Activated CD8-positive, alpha-beta memory T cell treated with anti-CD3 and anti-CD28 coated beads, Interleukin-2, amount 10 ng/mL, durations not matched to agents 7 days and 5 days (primary cell): ENCODE measurements around the gene ZNF275. TPM values are rescaled to one million over a fixed set of nuclear protein-coding genes. Genes with fewer than 3 reads are reported as not detected.

Source experiments
- ATAC-seq: fragments of 150-1000 bp; cut with Tn5 transposase; one replicate; pipeline ENCODE4 v1.10.0; 2021; ENCODE audit warnings: moderate library complexity
- CTCF ChIA-PET: fragments of 350-600 bp; sonication (Branson Sonifier 250); formaldehyde crosslinking; loops from one replicate; lab custom pipeline; 2021; ENCODE audit warnings: antibody characterized with exemption; lab: Charles Lee
- DNase-seq: peaks from one replicate; pipeline ENCODE4 v3.0.0-alpha.2; 2020
- H3K27ac Mint-ChIP-seq: one replicate; pipeline ENCODE4 v1.8.0; 2021; ENCODE audit warnings: mild to moderate bottlenecking, mixed read lengths
- H3K27me3 Mint-ChIP-seq: one replicate; pipeline ENCODE4 v1.8.0; 2021; ENCODE audit warnings: mixed read lengths
- H3K36me3 Mint-ChIP-seq: one replicate; pipeline ENCODE4 v1.8.0; 2021; ENCODE audit warnings: mild to moderate bottlenecking, mixed read lengths
- H3K4me1 Mint-ChIP-seq: one replicate; pipeline ENCODE4 v1.8.0; 2021; ENCODE audit warnings: mixed read lengths
- H3K4me3 Mint-ChIP-seq: one replicate; pipeline ENCODE4 v1.8.0; 2021; ENCODE audit warnings: mild to moderate bottlenecking, moderate library complexity, mixed read lengths
- H3K9me3 Mint-ChIP-seq: one replicate; pipeline ENCODE4 v1.8.0; 2022; ENCODE audit warnings: low read depth, mixed read lengths
- total RNA-seq, 2 experiments: library from RNA; stranded (reverse); gene quantifications; one replicate each; pipeline ENCODE4 v1.2.3, GENCODE V29; 2021

ZNF275 gene
- total RNA-seq, 2 experiments from 2014 or later = 11.8 to 11.9 TPM

DNA sequence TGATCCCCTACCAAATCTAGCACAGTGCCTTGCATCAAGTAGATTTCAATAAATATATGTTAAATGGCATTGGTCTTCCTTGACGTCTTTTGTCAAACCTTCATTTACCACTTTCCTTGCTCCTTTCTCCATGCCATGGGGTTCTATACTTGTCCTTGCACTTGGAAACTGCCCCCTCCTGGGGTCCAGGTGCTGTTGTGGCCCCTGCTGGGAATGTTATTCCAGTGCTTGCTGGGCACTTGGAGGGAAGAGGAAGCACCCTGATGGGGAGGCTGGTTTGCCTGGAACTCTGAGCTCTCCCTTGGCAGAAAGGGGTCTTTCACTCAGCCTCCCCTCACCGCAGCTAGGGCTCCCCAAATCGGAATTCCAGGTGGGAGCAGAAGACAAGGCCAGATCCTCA, 18.9 kb downstream of the ZNF275 start:
- Mint-ChIP-seq H3K4me3 (no peak overlapping the region), H3K27me3 (no peaks in the 10 kb centered on the region), H3K27ac (no peak overlapping the region), H3K36me3 (peaks cover 20% of the 10 kb centered on the region), H3K9me3 (no peaks in the 10 kb centered on the region), H3K4me1 (peaks cover 15% of the 10 kb centered on the region)
- ATAC-seq (no peak), DNase-seq (no peak)
- CTCF ChIA-PET = no interaction called here

DNA sequence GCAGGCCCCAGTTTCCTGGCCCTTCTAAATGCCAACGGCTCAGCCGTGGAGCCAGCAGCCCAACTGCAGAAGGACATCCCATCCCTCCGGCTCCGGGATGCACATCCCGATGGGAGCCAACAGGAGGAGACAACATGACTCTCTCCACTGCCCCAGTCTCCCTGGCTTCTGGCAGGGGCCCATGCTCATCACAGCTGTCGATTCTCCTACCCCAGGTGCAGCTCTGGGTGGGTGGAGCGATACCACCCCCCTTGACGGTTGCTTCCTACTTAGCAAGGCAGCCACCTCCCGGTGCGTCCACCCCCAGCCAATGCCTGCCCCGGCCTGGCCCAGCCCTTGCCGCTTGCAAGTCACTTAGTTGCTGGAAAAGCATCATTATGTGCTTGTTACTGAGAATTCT, 19.5 kb downstream of the ZNF275 start:
- H3K4me3 Mint-ChIP-seq = no peak overlapping the region
- CTCF ChIA-PET = no interaction called here
- ATAC-seq (no peak), DNase-seq (no peak)
- H3K4me1 Mint-ChIP-seq = peaks cover 11% of the 10 kb centered on the region
- H3K27me3 Mint-ChIP-seq = no peaks in the 10 kb centered on the region
- no peaks in the 10 kb centered on the region for H3K9me3 Mint-ChIP-seq
- no peak overlapping the region for H3K27ac Mint-ChIP-seq
- peaks cover 16% of the 10 kb centered on the region for H3K36me3 Mint-ChIP-seq

DNA sequence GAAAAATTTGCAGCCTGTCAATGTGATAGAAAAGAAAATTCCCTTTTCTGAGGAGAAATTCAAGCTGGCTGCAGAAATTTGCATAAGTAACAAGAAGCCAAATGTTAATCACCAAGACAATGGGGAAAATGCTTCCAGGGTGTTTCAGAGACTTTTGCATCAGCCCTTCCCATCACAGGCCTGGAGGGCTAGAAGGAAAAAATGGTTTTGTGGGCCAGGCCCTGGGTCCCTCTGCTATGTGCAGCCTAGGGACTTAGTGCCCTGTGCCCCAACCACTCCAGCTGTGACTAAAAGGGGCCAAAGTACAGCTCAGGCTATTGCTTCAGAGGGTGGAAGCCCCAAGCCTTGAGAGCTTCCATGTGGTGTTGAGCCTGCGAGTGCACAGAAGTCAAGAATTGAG, 23.9 kb downstream of the ZNF275 start:
- DNase-seq = no peak
- Mint-ChIP-seq H3K27me3 (no peaks in the 10 kb centered on the region), H3K4me3 (no peak overlapping the region), H3K4me1 (no peaks in the 10 kb centered on the region), H3K9me3 (no peaks in the 10 kb centered on the region), H3K36me3 (peaks cover 1% of the 10 kb centered on the region), H3K27ac (no peak overlapping the region)
- ATAC-seq = no peak
- CTCF ChIA-PET = no interaction called here

DNA sequence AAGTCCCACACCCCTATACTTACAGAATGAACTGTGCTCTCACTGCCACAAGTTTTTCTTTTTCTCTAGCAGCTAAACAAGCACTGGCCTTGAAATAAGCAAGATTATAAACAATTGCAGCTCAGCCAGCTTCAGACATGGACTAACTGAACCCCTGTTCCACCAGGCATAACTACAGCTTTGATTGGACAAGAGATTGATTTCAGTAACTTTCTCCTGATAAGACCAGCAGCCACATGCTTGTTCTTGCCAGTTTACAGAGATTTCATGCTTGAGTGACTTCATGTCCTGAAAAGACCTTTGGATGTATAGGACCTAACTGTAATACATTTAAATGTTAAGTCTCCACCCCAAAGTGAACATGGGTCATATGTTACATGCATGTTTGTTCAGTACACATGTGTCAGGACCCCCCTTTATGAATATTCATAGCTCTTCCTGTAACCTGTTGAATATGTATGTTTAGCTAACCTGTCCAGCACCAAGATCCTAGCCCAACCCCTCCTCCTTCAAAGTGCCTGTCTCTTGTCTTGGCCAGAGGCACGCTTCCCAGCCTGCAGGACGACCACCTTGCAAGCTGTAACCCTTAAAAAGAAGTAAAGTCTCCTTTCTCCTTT, 27.9 kb downstream of the ZNF275 start:
- Mint-ChIP-seq H3K4me3 (no peak overlapping the region), H3K4me1 (peaks cover 3% of the 10 kb centered on the region), H3K36me3 (peaks cover 1% of the 10 kb centered on the region), H3K27me3 (peaks cover 3% of the 10 kb centered on the region), H3K9me3 (no peaks in the 10 kb centered on the region), H3K27ac (no peak overlapping the region)
- ATAC-seq = no peak
- CTCF ChIA-PET = no interaction called here
- no peak for DNase-seq

DNA sequence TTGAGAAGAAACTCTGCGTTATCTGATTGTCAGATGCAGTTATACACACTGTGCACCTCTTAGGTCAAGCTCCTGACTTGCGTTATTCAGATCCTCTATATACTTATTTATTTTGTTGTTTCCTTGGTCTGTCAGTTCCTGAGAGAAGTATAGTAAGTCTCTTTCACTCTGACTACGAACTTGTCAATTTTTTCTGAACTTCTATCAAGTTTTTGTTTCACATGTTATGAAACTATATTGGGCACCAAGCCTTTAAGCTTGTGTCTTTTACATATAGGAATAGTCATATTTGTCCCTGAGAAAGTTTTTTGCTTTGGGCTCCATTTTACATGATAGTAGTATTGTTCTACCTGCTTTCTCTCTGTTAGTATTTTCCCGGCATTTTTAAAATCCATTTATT, 31.7 kb downstream of the ZNF275 start:
- no peaks in the 10 kb centered on the region for H3K9me3 Mint-ChIP-seq
- CTCF ChIA-PET = no interaction called here
- DNase-seq = no peak
- peaks cover 10% of the 10 kb centered on the region for H3K4me1 Mint-ChIP-seq
- ATAC-seq = peak; percentile 20
- no peak overlapping the region for H3K27ac Mint-ChIP-seq
- H3K36me3 Mint-ChIP-seq = peaks cover 4% of the 10 kb centered on the region
- H3K27me3 Mint-ChIP-seq = peaks cover 3% of the 10 kb centered on the region
- no peak overlapping the region for H3K4me3 Mint-ChIP-seq

DNA sequence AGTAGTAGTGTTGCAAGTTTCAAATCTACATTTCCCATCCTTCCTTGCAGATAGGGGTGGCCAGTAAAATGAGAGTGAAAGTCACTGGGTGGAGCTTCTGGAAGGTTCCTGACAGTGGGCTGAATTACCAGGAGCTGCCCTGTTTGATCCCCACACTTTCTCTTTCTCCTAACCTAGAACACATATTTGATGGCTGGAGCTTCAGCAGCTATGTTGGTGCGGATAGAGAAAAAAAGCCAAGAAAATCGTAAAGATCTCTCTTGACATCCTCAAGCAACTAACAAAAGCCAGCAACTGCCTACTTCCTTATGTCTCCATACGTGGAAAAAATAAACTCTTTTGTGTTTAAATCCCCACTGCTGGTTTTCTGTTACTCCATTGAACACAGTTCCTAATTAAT, 32.2 kb downstream of the ZNF275 start:
- no peak for DNase-seq
- CTCF ChIA-PET = no interaction called here
- H3K4me1 Mint-ChIP-seq = peaks cover 14% of the 10 kb centered on the region
- no peaks in the 10 kb centered on the region for H3K9me3 Mint-ChIP-seq
- peaks cover 3% of the 10 kb centered on the region for H3K27me3 Mint-ChIP-seq
- no peak overlapping the region for H3K27ac Mint-ChIP-seq
- H3K36me3 Mint-ChIP-seq = peaks cover 4% of the 10 kb centered on the region
- H3K4me3 Mint-ChIP-seq = no peak overlapping the region
- ATAC-seq = no peak

DNA sequence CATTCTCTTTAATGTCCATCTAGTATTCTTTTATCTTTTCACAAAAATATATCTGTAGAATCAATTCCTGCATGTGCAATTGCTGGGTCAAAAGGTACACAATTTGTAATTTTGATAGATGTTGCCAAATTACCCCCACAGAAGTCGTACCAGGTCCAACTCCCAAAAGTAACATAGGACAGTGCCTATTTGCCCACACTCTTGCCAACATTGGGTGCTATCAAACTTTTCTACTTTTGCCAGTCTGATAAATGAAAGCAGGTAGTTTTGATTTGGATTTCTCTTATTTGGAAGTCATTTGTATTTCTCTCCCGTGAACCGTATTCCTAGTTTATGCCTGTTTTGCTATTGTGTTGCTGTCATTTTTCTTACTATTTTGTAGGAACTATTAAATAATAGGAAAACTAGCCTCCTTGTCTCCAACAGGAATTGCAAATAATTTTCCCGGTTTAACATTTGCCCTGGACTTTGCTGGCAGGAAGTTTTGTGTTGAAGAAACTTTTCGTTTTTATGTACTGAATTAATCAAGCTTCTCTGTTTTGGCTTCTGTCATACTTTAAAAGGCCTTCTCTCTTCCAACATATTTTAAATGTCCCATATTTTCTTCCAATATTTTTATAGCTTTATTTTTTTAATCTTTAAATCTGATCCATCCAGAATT, 33.1 kb downstream of the ZNF275 start:
- ATAC-seq = no peak
- DNase-seq = no peak
- H3K27ac Mint-ChIP-seq = no peak overlapping the region
- CTCF ChIA-PET = no interaction called here
- H3K9me3 Mint-ChIP-seq = no peaks in the 10 kb centered on the region
- peaks cover 4% of the 10 kb centered on the region for H3K36me3 Mint-ChIP-seq
- H3K4me3 Mint-ChIP-seq = no peak overlapping the region
- H3K4me1 Mint-ChIP-seq = peaks cover 14% of the 10 kb centered on the region
- H3K27me3 Mint-ChIP-seq = peaks cover 8% of the 10 kb centered on the region

DNA sequence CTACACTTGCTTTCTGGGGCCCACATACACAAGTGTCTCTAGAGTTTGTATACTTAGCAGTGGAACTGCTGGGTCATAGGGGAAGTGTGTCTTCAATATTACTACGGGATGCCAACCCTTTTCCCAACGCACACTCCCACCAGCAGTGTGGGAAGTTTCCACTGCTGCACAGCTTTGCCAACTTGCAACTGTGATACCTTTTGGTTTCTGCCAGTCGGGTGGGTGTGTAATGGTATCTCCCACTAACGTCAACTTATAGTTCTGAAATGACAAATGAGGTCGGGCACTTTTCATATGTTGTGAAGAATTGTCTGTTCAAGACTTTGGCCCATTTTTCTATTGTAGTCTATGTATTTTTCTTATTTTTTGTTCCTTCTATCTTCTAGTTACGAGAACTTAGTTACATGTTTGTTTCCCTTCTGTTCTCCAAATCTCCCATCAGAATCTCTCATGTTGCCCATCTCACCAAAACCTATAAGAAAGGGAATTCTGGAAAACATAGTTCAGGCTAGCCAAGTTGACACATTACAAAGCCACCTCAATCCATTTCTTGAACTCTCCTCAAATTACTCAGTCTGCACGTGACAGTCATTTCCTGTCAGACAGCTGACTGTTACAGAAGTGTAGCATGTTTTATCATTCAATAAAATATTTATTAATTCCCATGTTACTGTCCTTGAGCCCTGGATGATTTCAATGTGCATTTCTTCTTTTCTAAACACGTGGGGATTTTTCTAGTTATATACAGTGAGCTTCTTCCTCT, 36.5 kb downstream of the ZNF275 start:
- CTCF ChIA-PET = interaction anchor here (1.1 kb wide), 1 partner anchor 428 kb away, joined by 3 read pairs; no protein-coding TSS in a partner anchor
- H3K27me3 Mint-ChIP-seq = peaks cover 15% of the 10 kb centered on the region
- no peak overlapping the region for H3K4me3 Mint-ChIP-seq
- H3K27ac Mint-ChIP-seq = no peak overlapping the region
- H3K4me1 Mint-ChIP-seq = peaks cover 14% of the 10 kb centered on the region
- ATAC-seq (no peak), DNase-seq (no peak)
- H3K9me3 Mint-ChIP-seq = no peaks in the 10 kb centered on the region
- H3K36me3 Mint-ChIP-seq = peaks cover 4% of the 10 kb centered on the region

DNA sequence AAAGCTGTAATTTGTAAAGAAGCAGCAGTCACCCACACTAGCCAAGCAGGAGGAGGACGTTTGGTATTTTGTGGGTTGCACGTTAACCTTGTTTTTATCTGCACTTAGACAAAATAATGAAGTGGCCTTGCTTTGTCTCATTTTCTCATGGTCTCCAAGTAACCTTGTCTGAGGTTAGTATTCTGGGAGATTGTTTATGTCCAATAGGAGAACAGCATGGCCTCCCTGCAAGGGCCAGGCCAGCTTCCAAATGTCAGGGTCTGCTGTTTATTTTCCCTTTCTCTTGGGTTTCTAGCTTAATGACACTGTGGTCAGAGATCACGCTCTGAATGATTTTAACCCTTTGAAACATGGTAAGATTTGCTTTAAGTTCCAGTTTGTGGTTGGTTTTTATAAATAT, 37.3 kb downstream of the ZNF275 start:
- H3K27ac Mint-ChIP-seq = no peak overlapping the region
- H3K36me3 Mint-ChIP-seq = peaks cover 4% of the 10 kb centered on the region
- ATAC-seq (no peak), DNase-seq (no peak)
- H3K9me3 Mint-ChIP-seq = no peaks in the 10 kb centered on the region
- peaks cover 11% of the 10 kb centered on the region for H3K4me1 Mint-ChIP-seq
- no peak overlapping the region for H3K4me3 Mint-ChIP-seq
- peaks cover 12% of the 10 kb centered on the region for H3K27me3 Mint-ChIP-seq
- CTCF ChIA-PET = interaction anchor here (1.1 kb wide), 1 partner anchor 429 kb away, joined by 3 read pairs; no protein-coding TSS in a partner anchor

DNA sequence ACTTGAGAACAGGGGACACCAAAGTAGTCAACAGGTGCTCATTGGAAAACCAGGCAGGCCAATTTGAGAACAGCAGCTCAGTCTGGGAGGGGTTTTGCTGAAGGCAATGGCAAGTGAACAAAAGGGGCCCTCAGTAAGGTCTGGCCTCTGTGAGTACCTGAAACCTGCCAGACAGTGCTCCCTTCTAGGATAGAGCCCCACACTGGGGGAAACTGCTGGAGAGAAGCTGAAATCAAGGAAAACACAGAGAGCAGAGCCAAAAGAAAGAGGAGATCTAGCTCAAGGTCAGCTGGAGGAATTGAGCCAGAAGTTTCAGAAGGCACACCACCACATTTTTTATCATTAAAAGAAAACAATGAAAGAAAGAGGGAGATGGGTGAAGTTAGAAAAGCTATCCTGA, 39.0 kb downstream of the ZNF275 start:
- H3K4me1 Mint-ChIP-seq = peaks cover 11% of the 10 kb centered on the region
- ATAC-seq = no peak
- H3K4me3 Mint-ChIP-seq = no peak overlapping the region
- H3K27me3 Mint-ChIP-seq = peaks cover 15% of the 10 kb centered on the region
- peaks cover 4% of the 10 kb centered on the region for H3K36me3 Mint-ChIP-seq
- H3K27ac Mint-ChIP-seq = no peak overlapping the region
- DNase-seq = no peak
- no peaks in the 10 kb centered on the region for H3K9me3 Mint-ChIP-seq
- CTCF ChIA-PET = no interaction called here

DNA sequence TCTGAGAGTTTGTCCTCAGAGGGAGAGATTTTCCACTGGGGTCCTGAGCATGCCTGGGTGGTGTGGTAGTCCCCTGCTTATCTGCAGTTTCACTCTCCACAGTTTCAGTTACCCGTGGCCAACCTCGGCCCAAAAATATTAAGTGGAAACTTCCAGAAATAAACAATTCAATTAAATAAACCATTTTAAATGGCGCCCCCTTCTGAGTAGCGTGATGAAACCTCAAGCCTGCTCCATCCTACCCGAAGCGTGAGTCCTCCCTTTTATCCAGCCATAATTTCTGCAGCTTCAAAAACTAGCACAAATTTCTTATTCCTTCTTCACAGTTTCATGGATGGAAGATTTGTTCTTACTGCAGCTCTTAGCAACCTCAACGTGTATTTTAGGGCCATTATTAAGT, 40.5 kb downstream of the ZNF275 start:
- Mint-ChIP-seq H3K27me3 (peaks cover 15% of the 10 kb centered on the region), H3K4me3 (no peak overlapping the region), H3K4me1 (peaks cover 11% of the 10 kb centered on the region), H3K27ac (no peak overlapping the region), H3K9me3 (no peaks in the 10 kb centered on the region), H3K36me3 (peaks cover 3% of the 10 kb centered on the region)
- CTCF ChIA-PET = no interaction called here
- ATAC-seq (no peak), DNase-seq (no peak)

DNA sequence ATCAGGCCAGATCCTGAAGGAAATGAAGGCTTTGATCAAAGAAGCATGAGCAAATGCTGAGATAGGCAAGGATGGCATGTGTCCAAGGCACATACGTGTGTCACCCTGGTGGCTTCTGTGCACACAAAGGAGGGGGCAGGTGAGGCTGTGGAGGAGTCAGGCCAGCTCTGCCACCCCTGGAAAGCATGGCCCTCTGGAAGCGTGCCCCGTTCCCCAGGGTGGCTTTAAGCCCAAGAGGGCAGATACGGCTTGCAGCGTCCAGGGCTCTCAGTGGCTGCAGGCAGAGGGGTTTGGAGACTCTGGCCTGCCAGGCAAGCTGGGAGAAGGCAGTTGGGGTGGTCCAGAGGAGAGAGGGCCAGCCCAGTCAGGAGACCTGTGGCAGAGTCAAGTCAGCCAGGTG, 41.6 kb downstream of the ZNF275 start:
- no peak for ATAC-seq

DNA sequence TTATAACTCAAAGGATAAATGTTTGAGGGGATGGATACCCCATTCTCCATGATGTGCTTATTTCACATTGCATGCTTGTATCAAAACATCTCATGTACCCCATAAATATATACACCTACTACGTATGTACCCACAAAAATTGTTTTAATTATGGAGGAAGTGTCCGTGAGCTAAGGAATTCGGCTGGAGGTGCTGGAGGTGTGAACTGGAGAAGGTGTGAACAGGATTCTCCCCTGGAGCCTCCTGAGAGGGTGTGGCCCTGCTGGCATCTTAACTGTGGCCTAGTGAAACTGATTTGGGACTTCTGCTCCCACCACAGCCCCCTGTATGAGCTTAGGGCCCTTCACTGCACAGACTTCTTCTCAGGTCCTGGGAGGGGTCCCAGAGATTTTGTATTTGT, 43.8 kb downstream of the ZNF275 start:
- CTCF ChIA-PET = no interaction called here
- Mint-ChIP-seq H3K27me3 (peaks cover 5% of the 10 kb centered on the region), H3K36me3 (no peaks in the 10 kb centered on the region), H3K27ac (no peak overlapping the region), H3K9me3 (no peaks in the 10 kb centered on the region), H3K4me1 (no peaks in the 10 kb centered on the region), H3K4me3 (no peak overlapping the region)
- ATAC-seq (no peak), DNase-seq (no peak)

More for the DNA sequence above, 41.6 kb downstream of the ZNF275 start:
- CTCF ChIA-PET = no interaction called here
- peaks cover under 1% of the 10 kb centered on the region for H3K36me3 Mint-ChIP-seq
- H3K4me1 Mint-ChIP-seq = peaks cover 5% of the 10 kb centered on the region
- no peak for DNase-seq
- no peaks in the 10 kb centered on the region for H3K9me3 Mint-ChIP-seq
- no peak overlapping the region for H3K4me3 Mint-ChIP-seq
- H3K27me3 Mint-ChIP-seq = peaks cover 15% of the 10 kb centered on the region
- H3K27ac Mint-ChIP-seq = no peak overlapping the region

DNA sequence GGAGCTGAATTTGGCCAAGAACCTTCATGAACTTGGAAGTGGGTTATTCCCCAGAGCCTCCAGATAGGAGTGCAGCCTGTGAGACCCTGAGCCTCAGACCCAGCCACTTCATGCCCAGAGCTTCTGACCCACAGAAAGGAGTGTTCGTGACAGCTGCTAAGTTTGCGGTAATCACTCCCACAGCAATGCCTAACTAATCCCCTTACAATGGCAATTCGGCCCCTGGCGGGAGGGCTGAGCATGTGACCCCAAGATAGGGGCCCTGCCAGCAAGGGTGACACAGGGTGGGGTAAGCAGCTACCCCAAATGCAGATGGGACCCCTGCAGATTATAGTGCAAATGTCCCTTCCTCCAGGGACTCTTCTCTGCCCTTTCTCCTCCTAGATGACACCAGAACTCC, 44.7 kb downstream of the ZNF275 start:
- CTCF ChIA-PET = no interaction called here
- H3K36me3 Mint-ChIP-seq = no peaks in the 10 kb centered on the region
- H3K4me3 Mint-ChIP-seq = no peak overlapping the region
- H3K9me3 Mint-ChIP-seq = no peaks in the 10 kb centered on the region
- ATAC-seq (no peak), DNase-seq (no peak)
- H3K27ac Mint-ChIP-seq = no peak overlapping the region
- H3K27me3 Mint-ChIP-seq = peaks cover 2% of the 10 kb centered on the region
- H3K4me1 Mint-ChIP-seq = no peaks in the 10 kb centered on the region
